ENCODE measurements around the gene KDM4C. TPM values are rescaled to one million over a fixed set of nuclear protein-coding genes. Genes with fewer than 3 reads are reported as not detected.

Gene KDM4C
- total RNA-seq, 1 donor from 2014 or later = 18.2 TPM

GRCh38 chr9:7153134-7153533 lies 395.4 kb downstream of the KDM4C start:
- Histone ChIP-seq H3K27me3 (ENCODE audit: insufficient read depth, low read length) (no peaks in the 10 kb centered on the region), H3K27ac (ENCODE audit: low read depth, low read length) (no peak overlapping the region), H3K4me2 (ENCODE audit: low read length) (no peak overlapping the region), H3K4me1 (ENCODE audit: insufficient read depth, low read length) (no peaks in the 10 kb centered on the region), H3K9ac (ENCODE audit: low read length) (no peak overlapping the region), H2AFZ (ENCODE audit: low read depth, low read length) (no peak overlapping the region), H3K36me3 (ENCODE audit: insufficient read depth, low read length) (no peaks in the 10 kb centered on the region), H4K20me1 (ENCODE audit: insufficient read depth, low read length) (no peaks in the 10 kb centered on the region), H3K9me3 (ENCODE audit: insufficient read depth, low read depth, low read length) (no peaks in the 10 kb centered on the region), H3K4me3 (ENCODE audit: insufficient read depth, low read depth, low read length) (no peak overlapping the region), H3K79me2 (ENCODE audit: insufficient read depth, low read length) (no peaks in the 10 kb centered on the region)
- Mint-ChIP-seq H3K27ac (ENCODE audit: unreplicated experiment) (no peak overlapping the region), H3K36me3 (ENCODE audit: low read depth, unreplicated experiment) (peaks cover 2% of the 10 kb centered on the region), H3K4me1 (ENCODE audit: low read depth, unreplicated experiment) (peaks cover 3% of the 10 kb centered on the region), H3K27me3 (ENCODE audit: low read depth, unreplicated experiment) (no peaks in the 10 kb centered on the region), H3K9me3 (ENCODE audit: unreplicated experiment) (peaks cover 7% of the 10 kb centered on the region), H3K4me3 (ENCODE audit: unreplicated experiment) (no peak overlapping the region)
- no peak for TF ChIP-seq CTCF (IDR thresholded peaks at IDR 0.05; ENCODE audit: insufficient read depth, low read depth, low read length)
- TF ChIP-seq EZH2 (IDR thresholded peaks at IDR 0.05; ENCODE audit: insufficient read depth, low read length) = no peak
- DNase-seq (ENCODE audit: low read depth) = no peak
- no peak for FAIRE-seq

GRCh38 chr9:7153566-7153965 lies 395.8 kb downstream of the KDM4C start:
- peaks cover 3% of the 10 kb centered on the region for H3K4me1 Mint-ChIP-seq (ENCODE audit: low read depth, unreplicated experiment)

More at GRCh38 chr9:7153566-7153965, 395.8 kb downstream of the KDM4C start:
- no peaks in the 10 kb centered on the region for H3K27me3 ChIP-seq (ENCODE audit: insufficient read depth, low read length)
- no peaks in the 10 kb centered on the region for H3K36me3 ChIP-seq (ENCODE audit: insufficient read depth, low read length)
- DNase-seq (ENCODE audit: low read depth) (peak; percentile 43), FAIRE-seq (no peak)
- no peak overlapping the region for H2AFZ ChIP-seq (ENCODE audit: low read depth, low read length)
- no peak overlapping the region for H3K4me3 ChIP-seq (ENCODE audit: insufficient read depth, low read depth, low read length)
- H3K27ac ChIP-seq (ENCODE audit: low read depth, low read length) = no peak overlapping the region
- H3K4me2 ChIP-seq (ENCODE audit: low read length) = no peak overlapping the region
- no peaks in the 10 kb centered on the region for H3K79me2 ChIP-seq (ENCODE audit: insufficient read depth, low read length)
- Mint-ChIP-seq H3K27ac (ENCODE audit: unreplicated experiment) (no peak overlapping the region), H3K4me3 (ENCODE audit: unreplicated experiment) (no peak overlapping the region), H3K27me3 (ENCODE audit: low read depth, unreplicated experiment) (no peaks in the 10 kb centered on the region), H3K9me3 (ENCODE audit: unreplicated experiment) (peaks cover 10% of the 10 kb centered on the region), H3K36me3 (ENCODE audit: low read depth, unreplicated experiment) (peaks cover 2% of the 10 kb centered on the region)
- H3K9ac ChIP-seq (ENCODE audit: low read length) = no peak overlapping the region
- no peaks in the 10 kb centered on the region for H3K9me3 ChIP-seq (ENCODE audit: insufficient read depth, low read depth, low read length)
- TF ChIP-seq CTCF (IDR thresholded peaks at IDR 0.05; ENCODE audit: insufficient read depth, low read depth, low read length) = no peak
- TF ChIP-seq EZH2 (IDR thresholded peaks at IDR 0.05; ENCODE audit: insufficient read depth, low read length) = no peak
- no peaks in the 10 kb centered on the region for H4K20me1 ChIP-seq (ENCODE audit: insufficient read depth, low read length)
- no peaks in the 10 kb centered on the region for H3K4me1 ChIP-seq (ENCODE audit: insufficient read depth, low read length)
